Activated CD4-positive, alpha-beta T cell treated with anti-CD3 and anti-CD28 coated beads, Interleukin-2, amount 10 ng/mL, durations not matched to agents 24 days and 14 days (primary cell): ENCODE measurements around the gene WWP2. TPM values are rescaled to one million over a fixed set of nuclear protein-coding genes. Genes with fewer than 3 reads are reported as not detected.

Experiments
- total RNA-seq: library from RNA; stranded (reverse); gene quantifications from 2 replicates; pipeline ENCODE4 v1.2.3, GENCODE V29; 2022

The WWP2 gene
- total RNA-seq, 1 donor from 2014 or later: 57.5 TPM

Other genes starting within 250 kb of the WWP2 start
- 46.3 and 54.6 TPM in 2 replicates for gene NFAT5, start 196.4 kb upstream of the WWP2 start, total RNA-seq
- 9.2 and 9.8 TPM in 2 replicates for gene NQO1, start 35.8 kb upstream of the WWP2 start, total RNA-seq
- 127 and 129 TPM in 2 replicates for gene NOB1, start 7.4 kb upstream of the WWP2 start, total RNA-seq
- gene CLEC18A, start 189.0 kb downstream of the WWP2 start, total RNA-seq: 0.26 and 0.51 TPM in 2 replicates